HG02885 (cell line): ENCODE results near the gene ZNF431.
A peak's percentile ranks its signal among the peaks of the same experiment; 100 is the strongest.
"Not testable (repeated sequence)": the region's sequence is repeated elsewhere in the genome, so short reads cannot be mapped to it uniquely, and the experiment has no call there.

Experiments used
- ATAC-seq: cut with Tn5 transposase; IDR thresholded peaks from one replicate; pipeline ENCODE4 v1.9.1; 2021; ENCODE audit warnings: mild to moderate bottlenecking; ENCODE audit not compliant: unreplicated experiment, poor library complexity

The ZNF431 gene

GRCh38 chr19:21141787-21142464 is at the start of gene ZNF431:
ZNF431 (plus strand) TSS chr19:21142040; CDS start chr19:21142184, 144 bp downstream.
- ATAC-seq = peak; percentile 99

- no peak for ATAC-seq
Measured at GRCh38 chr19:21092109-21092508, 49.7 kb upstream of the ZNF431 start.

GRCh38 chr19:21094347-21095025 is 47.4 kb upstream of the ZNF431 start:
- ATAC-seq = no peak

GRCh38 chr19:21098291-21098690 is 43.5 kb upstream of the ZNF431 start:
- ATAC-seq = no peak

GRCh38 chr19:21101521-21102242 is 40.2 kb upstream of the ZNF431 start:
- no peak for ATAC-seq

- ATAC-seq = no peak
Measured at GRCh38 chr19:21109116-21109515, 32.7 kb upstream of the ZNF431 start.

GRCh38 chr19:21110183-21110582 is 31.7 kb upstream of the ZNF431 start:
- ATAC-seq = no peak

- no peak for ATAC-seq
Measured at GRCh38 chr19:21115430-21115829, 26.4 kb upstream of the ZNF431 start.

GRCh38 chr19:21117041-21117907 is 24.6 kb upstream of the ZNF431 start:
- ATAC-seq = no peak

- ATAC-seq = no peak
Measured at GRCh38 chr19:21126078-21126477, 15.8 kb upstream of the ZNF431 start.

GRCh38 chr19:21127001-21127400 is 14.8 kb upstream of the ZNF431 start:
- ATAC-seq = no peak

- no peak for ATAC-seq
Measured at GRCh38 chr19:21127898-21128297, 13.9 kb upstream of the ZNF431 start.

GRCh38 chr19:21128901-21129698 is 12.7 kb upstream of the ZNF431 start:
- no peak for ATAC-seq

- no peak for ATAC-seq
Measured at GRCh38 chr19:21130097-21130775, 11.6 kb upstream of the ZNF431 start.

GRCh38 chr19:21133633-21134032 is 8.2 kb upstream of the ZNF431 start:
- no peak for ATAC-seq

GRCh38 chr19:21134934-21135366 is 6.9 kb upstream of the ZNF431 start:
- no peak for ATAC-seq

GRCh38 chr19:21135433-21135832 is 6.4 kb upstream of the ZNF431 start:
- ATAC-seq = no peak

GRCh38 chr19:21138130-21138529 is 3.7 kb upstream of the ZNF431 start:
- ATAC-seq = no peak

GRCh38 chr19:21141006-21141405 is 834 bp upstream of the ZNF431 start:
- not testable (repeated sequence) for ATAC-seq
